ENCODE data around the gene METTL26.

Gene METTL26

DNA sequence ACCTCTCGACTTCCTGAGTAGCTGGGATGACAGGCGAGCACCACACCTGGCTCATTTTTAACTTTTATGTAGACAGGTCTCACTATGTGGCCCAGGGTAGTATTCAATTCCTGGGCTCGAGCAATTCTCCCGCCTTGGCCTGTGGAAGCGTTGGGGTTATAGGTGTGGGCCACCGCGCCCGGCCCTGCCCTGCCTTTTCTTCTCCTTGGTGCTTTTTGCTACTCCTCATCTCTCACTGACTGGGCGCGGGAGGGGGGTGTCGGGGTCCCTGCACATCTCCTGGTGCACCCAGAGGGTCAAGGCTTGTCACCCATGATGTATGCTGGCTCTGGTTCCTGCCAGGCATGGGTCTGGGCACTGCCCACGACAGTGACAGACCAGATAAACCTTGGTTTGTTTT lies 8.5 kb upstream of the METTL26 start:
- Histone ChIP-seq H3K36me3 (ENCODE audit: control insufficient read depth, insufficient read depth, low read length) (peaks cover 4% of the 10 kb centered on the region), H3K4me3 (replicated peaks; ENCODE audit: low read depth, low read length) (no peak overlapping the region), H3K27me3 (replicated peaks; ENCODE audit: control insufficient read depth, insufficient read depth, low read length) (no peaks in the 10 kb centered on the region)
- TF ChIP-seq, protein P1, sequence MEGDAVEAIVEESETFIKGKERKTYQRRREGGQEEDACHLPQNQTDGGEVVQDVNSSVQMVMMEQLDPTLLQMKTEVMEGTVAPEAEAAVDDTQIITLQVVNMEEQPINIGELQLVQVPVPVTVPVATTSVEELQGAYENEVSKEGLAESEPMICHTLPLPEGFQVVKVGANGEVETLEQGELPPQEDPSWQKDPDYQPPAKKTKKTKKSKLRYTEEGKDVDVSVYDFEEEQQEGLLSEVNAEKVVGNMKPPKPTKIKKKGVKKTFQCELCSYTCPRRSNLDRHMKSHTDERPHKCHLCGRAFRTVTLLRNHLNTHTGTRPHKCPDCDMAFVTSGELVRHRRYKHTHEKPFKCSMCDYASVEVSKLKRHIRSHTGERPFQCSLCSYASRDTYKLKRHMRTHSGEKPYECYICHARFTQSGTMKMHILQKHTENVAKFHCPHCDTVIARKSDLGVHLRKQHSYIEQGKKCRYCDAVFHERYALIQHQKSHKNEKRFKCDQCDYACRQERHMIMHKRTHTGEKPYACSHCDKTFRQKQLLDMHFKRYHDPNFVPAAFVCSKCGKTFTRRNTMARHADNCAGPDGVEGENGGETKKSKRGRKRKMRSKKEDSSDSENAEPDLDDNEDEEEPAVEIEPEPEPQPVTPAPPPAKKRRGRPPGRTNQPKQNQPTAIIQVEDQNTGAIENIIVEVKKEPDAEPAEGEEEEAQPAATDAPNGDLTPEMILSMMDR (IDR thresholded peaks at IDR 0.05; ENCODE audit: insufficient read depth, low read length, poor library complexity, severe bottlenecking), result no peak
- DNase-seq (ENCODE audit: extremely low read depth, insufficient read length), result no peak

- Histone ChIP-seq H3K27me3 (replicated peaks; ENCODE audit: control insufficient read depth, insufficient read depth, low read length) (no peaks in the 10 kb centered on the region), H3K36me3 (ENCODE audit: control insufficient read depth, insufficient read depth, low read length) (peaks cover 4% of the 10 kb centered on the region), H3K4me3 (replicated peaks; ENCODE audit: low read depth, low read length) (peak overlapping the region; percentile 91)
- TF ChIP-seq, protein P1 (IDR thresholded peaks at IDR 0.05; ENCODE audit: insufficient read depth, low read length, poor library complexity, severe bottlenecking), result no peak
- DNase-seq (ENCODE audit: extremely low read depth, insufficient read length), result no peak
Measured at GRCh38 chr16:643050-643368, 6.9 kb upstream of the METTL26 start.

DNA sequence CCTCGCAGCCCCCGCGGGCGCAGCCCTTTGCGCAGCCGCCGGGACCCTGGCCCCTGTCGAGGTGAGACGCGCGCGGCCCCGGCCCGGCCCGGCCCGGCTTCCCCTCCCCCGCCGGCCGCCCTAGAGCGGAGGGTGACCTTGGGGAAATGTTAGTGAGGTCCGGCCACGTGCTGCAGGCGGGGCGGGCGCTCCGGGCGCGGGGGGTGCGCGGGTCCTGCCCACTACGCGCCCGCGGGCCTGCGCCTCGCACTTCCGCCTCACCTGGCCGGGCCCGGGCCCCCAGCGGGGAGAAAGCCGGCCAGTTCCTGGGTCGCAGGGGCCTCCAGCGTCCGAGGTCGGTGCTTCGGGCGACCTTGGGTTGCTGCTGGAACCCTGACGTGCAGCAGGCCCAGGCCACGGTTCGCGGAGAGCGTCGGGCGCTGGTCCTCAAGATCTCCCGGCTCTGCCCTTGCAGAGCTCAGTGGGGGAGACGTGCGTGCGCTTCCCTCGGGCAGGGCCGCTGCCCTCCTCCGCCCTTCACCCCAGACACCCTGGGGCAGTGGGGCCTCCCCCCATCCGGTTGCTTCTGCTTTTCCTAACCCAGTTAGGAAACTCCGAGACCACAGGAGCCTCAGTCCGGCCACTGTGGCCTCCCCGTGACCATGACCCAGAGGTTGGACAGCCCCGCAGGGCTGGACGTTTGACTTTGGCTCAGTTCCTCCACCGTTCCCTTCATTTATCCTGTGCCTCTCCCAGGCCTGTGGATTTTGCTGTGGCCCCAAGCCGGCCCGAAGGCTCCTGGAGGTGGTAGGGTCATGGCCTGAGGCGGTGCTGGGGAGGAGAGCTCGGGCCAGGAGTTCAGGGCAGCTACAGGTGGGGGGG lies 6.3 kb upstream of the METTL26 start:
- TF ChIP-seq, protein P1 (IDR thresholded peaks at IDR 0.05; ENCODE audit: insufficient read depth, low read length, poor library complexity, severe bottlenecking), result no peak
- peak overlapping the region; percentile 91 for H3K4me3 ChIP-seq (replicated peaks; ENCODE audit: low read depth, low read length)
- DNase-seq (ENCODE audit: extremely low read depth, insufficient read length), result peak; percentile 79
- H3K36me3 ChIP-seq (ENCODE audit: control insufficient read depth, insufficient read depth, low read length), result peaks cover 4% of the 10 kb centered on the region
- no peaks in the 10 kb centered on the region for H3K27me3 ChIP-seq (replicated peaks; ENCODE audit: control insufficient read depth, insufficient read depth, low read length)

GRCh38 chr16:641326-642188 lies 5.5 kb upstream of the METTL26 start, which contains the start of gene MCRIP2:
TSS of gene MCRIP2 (plus strand) at chr16:641828. CDS start at chr16:641992, 164 bp downstream.
- Histone ChIP-seq H3K27me3 (replicated peaks; ENCODE audit: control insufficient read depth, insufficient read depth, low read length) (no peaks in the 10 kb centered on the region), H3K4me3 (replicated peaks; ENCODE audit: low read depth, low read length) (peak within 1 kb of the TSS; percentile 91), H3K36me3 (ENCODE audit: control insufficient read depth, insufficient read depth, low read length) (peaks cover 1% of the 10 kb centered on the region; the same call in 1 of the 2 replicates)
- DNase-seq (ENCODE audit: extremely low read depth, insufficient read length), result peak; percentile 89
- TF ChIP-seq, protein P1 (IDR thresholded peaks at IDR 0.05; ENCODE audit: insufficient read depth, low read length, poor library complexity, severe bottlenecking), result no peak

DNA sequence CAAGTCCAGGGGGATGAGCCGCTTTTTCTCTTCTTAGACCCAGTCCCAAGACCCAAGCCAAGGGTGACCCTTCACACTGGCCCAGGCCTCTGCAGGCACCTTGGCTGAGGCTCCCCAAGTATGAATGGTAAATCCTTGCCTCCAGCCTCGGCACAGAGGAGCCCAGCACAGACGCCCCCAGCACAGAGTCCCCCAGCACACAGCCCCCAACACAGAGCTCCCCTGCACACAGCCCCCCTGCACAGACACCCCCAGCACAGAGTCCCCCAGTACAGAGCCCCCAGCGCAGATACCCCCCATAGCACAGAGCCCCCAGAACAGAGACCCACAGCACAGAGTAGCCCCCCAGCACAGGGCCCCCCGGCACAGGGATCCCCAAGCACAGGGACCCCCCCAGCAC lies 4.5 kb upstream of the METTL26 start:
- H3K27me3 ChIP-seq (replicated peaks; ENCODE audit: control insufficient read depth, insufficient read depth, low read length), result no peaks in the 10 kb centered on the region
- TF ChIP-seq, protein P1 (IDR thresholded peaks at IDR 0.05; ENCODE audit: insufficient read depth, low read length, poor library complexity, severe bottlenecking), result no peak
- DNase-seq (ENCODE audit: extremely low read depth, insufficient read length), result no peak
- H3K36me3 ChIP-seq (ENCODE audit: control insufficient read depth, insufficient read depth, low read length), result no peaks in the 10 kb centered on the region; the same call in 1 of the 2 replicates
- H3K4me3 ChIP-seq (replicated peaks; ENCODE audit: low read depth, low read length), result peak overlapping the region; percentile 91

All from GM06990 (cell line).